Measurements from ENCODE around the gene CMTM1.
A peak's percentile ranks its signal among the peaks of the same experiment; 100 is the strongest.

CMTM1 gene, protein sequence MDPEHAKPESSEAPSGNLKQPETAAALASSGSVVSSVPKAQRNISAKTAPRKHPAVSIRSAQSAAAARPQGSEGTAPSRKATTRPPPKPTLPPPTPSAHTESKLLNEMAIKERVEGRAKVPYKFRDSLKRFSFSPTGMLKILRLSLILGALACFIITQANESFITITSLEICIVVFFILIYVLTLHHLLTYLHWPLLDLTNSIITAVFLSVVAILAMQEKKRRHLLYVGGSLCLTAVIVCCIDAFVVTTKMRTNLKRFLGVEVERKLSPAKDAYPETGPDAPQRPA

DNA sequence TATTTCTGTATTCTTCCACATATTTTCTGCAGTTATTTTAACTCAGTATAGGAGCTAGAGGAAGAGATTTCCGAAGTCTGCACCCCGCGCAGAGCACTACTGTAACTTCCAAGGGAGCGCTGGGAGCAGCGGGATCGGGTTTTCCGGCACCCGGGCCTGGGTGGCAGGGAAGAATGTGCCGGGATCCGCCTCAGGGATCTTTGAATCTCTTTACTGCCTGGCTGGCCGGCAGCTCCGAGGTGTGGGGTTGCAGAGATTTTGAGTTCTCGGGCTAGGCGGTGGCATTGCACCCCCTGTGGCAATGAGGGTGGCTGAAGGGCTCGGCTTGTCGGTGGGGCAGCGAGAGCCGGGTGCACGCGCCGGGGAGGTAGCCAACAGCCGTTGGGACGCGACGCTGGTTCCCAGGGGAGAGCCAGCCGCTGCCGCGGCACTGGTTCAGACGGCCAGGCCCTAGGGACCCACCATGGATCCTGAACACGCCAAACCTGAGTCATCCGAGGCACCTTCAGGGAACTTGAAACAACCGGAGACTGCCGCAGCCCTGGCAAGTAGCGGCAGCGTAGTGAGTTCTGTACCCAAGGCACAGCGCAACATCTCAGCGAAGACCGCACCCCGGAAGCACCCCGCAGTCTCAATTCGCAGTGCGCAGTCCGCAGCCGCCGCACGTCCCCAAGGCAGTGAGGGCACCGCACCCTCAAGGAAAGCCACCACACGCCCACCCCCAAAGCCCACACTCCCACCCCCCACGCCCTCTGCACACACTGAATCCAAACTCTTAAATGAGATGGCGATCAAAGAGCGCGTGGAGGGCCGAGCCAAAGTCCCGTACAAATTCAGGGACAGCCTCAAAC lies at the start of gene CMTM1:
Gene CMTM1, plus strand, starts transcription at position 389 of the 851 bp plus-strand sequence. Its CDS starts 75 bp downstream, at position 464.
- no peak for DNase-seq (ENCODE audit: low read depth, low spot score)

GRCh38 chr16:66516509-66516807 lies 49.8 kb upstream of the CMTM1 start:
- no peak for DNase-seq (ENCODE audit: low read depth, low spot score)

- peak; percentile 99 for DNase-seq (ENCODE audit: low read depth, low spot score)
Measured at GRCh38 chr16:66516808-66517585, 49.2 kb upstream of the CMTM1 start.

- DNase-seq (ENCODE audit: low read depth, low spot score), result no peak
Measured at GRCh38 chr16:66517586-66518263, 48.5 kb upstream of the CMTM1 start.

- DNase-seq (ENCODE audit: low read depth, low spot score), result no peak
Measured at GRCh38 chr16:66519482-66520373, 46.5 kb upstream of the CMTM1 start.

- no peak for DNase-seq (ENCODE audit: low read depth, low spot score)
Measured at GRCh38 chr16:66520406-66521170, 45.7 kb upstream of the CMTM1 start.

GRCh38 chr16:66521252-66521713 lies 45.0 kb upstream of the CMTM1 start:
- no peak for DNase-seq (ENCODE audit: low read depth, low spot score)

GRCh38 chr16:66521951-66522771 lies 44.1 kb upstream of the CMTM1 start:
- peak; percentile 92 for DNase-seq (ENCODE audit: low read depth, low spot score)

DNA sequence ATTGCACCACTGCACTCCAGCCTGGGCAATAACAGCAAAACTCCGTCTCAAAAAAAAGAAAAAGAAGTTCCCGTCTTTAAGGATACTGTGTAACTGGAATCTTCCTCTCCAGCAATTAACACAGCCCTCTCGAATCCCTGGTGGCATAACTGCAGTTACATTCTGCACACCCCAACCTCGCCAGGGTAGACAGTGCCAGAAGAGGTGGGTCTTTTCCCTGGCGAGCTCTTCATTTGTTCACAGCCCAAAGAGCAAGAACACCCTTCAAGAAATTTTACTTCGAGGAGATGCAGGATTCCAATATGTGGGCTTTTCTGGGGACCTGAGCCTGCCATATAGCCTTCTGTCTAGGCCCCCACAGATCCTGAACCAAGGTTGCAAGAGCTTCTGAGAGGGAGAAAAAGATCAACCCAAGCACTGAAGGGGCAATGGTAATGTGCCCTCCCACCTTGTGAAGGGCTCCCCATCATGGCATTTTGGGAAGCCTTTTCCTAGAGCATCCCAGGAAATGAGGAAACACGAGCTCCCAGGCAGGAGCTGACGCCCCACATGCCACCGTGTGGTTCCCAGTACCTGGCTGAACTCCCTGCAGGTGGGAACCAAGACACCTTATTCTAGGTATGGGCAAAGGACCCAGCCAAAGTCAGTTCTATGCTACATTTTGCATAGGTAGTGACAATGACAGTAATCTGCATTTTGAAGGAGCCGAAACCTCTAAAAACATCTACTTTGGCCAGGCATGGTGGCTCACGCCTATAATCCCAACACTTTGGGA lies 43.2 kb upstream of the CMTM1 start:
- no peak for DNase-seq (ENCODE audit: low read depth, low spot score)

- no peak for DNase-seq (ENCODE audit: low read depth, low spot score)
Measured at GRCh38 chr16:66523861-66524354, 42.3 kb upstream of the CMTM1 start.

DNA sequence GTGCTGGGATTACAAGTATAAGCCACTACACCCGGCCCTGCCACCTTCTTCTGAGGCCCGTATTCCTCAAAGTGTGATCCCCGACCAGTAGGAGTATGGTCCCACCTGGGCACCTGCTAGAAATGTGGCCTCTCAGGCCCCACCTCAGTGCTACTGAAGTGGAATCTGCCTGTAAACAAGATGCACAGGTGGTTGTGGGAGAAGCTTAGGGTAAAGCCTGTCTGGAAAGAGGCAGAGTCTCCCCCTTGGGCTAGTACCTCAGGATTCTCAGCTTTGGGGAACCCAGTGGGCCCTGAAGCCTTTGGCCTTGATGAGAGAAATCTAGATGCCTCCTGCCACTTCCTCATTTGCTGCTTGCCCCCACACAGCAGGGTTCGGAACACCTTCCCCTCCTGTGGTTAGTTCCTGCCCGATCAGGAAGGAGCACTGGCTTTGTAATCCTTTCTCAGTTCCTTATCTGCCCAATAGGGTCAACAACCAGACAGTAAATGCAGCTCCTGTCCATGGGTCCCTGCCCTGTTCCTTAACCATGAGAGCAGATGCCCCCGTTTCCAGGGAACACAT lies 41.6 kb upstream of the CMTM1 start:
- no peak for DNase-seq (ENCODE audit: low read depth, low spot score)

- DNase-seq (ENCODE audit: low read depth, low spot score), result peak; percentile 37
Measured at GRCh38 chr16:66525396-66526180, 40.7 kb upstream of the CMTM1 start.

GRCh38 chr16:66528294-66528693 lies 37.9 kb upstream of the CMTM1 start:
- DNase-seq (ENCODE audit: low read depth, low spot score), result no peak

GRCh38 chr16:66529475-66529874 lies 36.8 kb upstream of the CMTM1 start:
- no peak for DNase-seq (ENCODE audit: low read depth, low spot score)

- no peak for DNase-seq (ENCODE audit: low read depth, low spot score)
Measured at GRCh38 chr16:66534376-66534799, 31.9 kb upstream of the CMTM1 start.

DNA sequence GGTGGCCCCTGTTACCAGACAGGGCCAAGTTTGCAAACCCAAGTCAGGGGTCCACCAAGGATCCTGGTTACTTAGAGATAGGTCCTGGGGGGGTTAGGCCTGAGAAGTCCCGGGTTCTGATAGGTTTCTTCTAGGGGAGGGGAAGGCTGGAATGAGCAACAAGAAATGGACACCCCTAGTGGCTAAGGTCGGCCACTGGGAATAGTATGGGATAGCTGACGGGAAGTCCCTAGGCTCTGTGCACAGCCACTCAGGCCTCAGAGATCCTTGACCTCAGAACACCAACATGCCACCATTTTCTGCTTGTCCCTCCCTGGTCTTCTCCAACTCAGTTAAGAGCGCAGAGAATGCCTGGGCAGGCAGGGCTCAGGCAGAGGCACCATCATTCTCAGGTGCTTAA lies 29.7 kb upstream of the CMTM1 start:
- DNase-seq (ENCODE audit: low read depth, low spot score), result no peak

DNA sequence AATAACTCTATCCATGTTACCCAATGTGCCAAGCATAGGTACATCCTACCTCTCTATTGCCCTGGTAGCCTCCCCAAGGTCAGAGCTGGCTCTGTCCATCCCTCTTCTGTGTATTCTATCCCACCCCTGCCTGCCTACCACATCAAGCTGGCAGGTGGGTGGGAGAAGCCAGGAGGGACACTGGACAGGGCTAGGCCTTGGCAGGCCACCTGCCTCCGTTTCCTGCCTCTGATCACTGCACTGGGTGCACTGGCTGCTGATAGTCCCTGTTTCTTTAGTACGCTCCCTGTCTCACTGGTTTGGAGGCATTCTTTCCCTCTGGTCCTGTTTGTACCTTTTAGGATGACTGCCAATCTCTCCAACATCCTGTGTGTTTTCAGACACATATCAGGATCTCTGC lies 29.0 kb upstream of the CMTM1 start:
- no peak for DNase-seq (ENCODE audit: low read depth, low spot score)
